ENCODE results near the gene HCN3. TPM values are rescaled to one million over a fixed set of nuclear protein-coding genes. Genes with fewer than 3 reads are reported as not detected.
A peak's percentile ranks its signal among the peaks of the same experiment; 100 is the strongest.

Gene HCN3
- total and polyA plus RNA-seq, 8 donors, result 0.46 to 13.6 (median 1.9) TPM

DNA sequence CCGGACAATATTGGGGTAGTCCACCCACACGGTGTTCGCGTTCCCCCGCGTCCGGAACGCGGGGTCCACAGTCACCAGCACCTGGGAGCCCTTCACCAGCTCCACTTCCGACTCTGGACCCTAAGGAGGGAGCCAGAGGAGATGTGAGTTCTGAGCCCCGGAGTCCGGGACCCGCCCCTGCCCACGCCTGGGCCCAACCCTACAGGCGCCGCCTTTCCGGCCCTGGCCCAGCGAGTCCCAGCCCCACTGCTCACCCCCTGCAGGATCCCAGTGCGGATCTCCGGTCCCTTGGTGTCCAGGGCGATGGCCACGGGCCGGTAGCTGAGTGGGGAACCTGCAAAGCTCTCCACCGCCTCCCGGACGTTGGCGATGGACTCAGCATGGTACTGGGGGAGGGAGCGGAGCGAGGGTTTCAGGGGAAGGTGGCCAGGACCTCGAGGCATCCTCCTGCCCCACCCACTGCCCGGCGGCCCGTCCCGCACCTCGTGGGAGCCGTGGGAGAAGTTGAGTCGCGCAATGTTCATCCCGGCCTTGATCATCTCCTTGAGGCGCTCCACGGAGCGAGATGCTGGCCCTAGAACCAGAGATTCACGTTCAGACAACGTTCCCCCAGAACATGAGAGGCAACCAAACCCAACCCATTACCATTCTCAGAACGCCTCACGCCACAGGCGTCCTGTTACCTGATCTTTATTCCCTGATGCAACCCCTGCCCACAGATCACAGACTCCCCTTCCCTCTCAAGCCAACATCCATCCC, 18.1 kb downstream of the HCN3 start:
- Histone ChIP-seq H3K27ac (no peak overlapping the region), H3K4me3 (peak overlapping the region in 3 of 4 donors; percentile 13 to 27 (median 23)), H3K4me1 (peaks cover 7 to 12% (median 9%) of the 10 kb centered on the region in 4 donors), H3K9me3 (no peaks in the 10 kb centered on the region), H3K36me3 (no peaks in the 10 kb centered on the region), H3K27me3 (peaks cover 13 to 53% (median 27%) of the 10 kb centered on the region in 3 donors)
- DNase-seq, result no peak
- intact Hi-C loops (cut with DNase I; ENCODE audit: low total_unique reads), result no loop called here
- TF ChIP-seq EP300 (IDR thresholded peaks at IDR 0.05) (no peak), CTCF (IDR thresholded peaks at IDR 0.05) (no peak), POLR2A (IDR thresholded peaks at IDR 0.05) (no peak), POLR2AphosphoS5 (IDR thresholded peaks at IDR 0.05) (no peak)
- 9 to 20% (median 15%) methylated on average over 22 to 47 of the region's 47 CpGs for WGBS, 5 donors

- H3K27ac ChIP-seq, result no peak overlapping the region
- peaks cover 7 to 12% (median 9%) of the 10 kb centered on the region in 4 donors for H3K4me1 ChIP-seq
- peaks cover 13 to 53% (median 27%) of the 10 kb centered on the region in 3 donors for H3K27me3 ChIP-seq
- H3K36me3 ChIP-seq, result no peaks in the 10 kb centered on the region
- DNase-seq, result no peak
- no peak overlapping the region for H3K4me3 ChIP-seq
- intact Hi-C loops (cut with DNase I; ENCODE audit: low total_unique reads), result no loop called here
- 82 to 88% (median 87%) methylated on average over 4 to 7 of the region's 7 CpGs for WGBS, 5 donors
- no peak for TF ChIP-seq EP300 (IDR thresholded peaks at IDR 0.05)
- no peak for TF ChIP-seq POLR2AphosphoS5 (IDR thresholded peaks at IDR 0.05)
- no peak for TF ChIP-seq CTCF (IDR thresholded peaks at IDR 0.05)
- TF ChIP-seq POLR2A (IDR thresholded peaks at IDR 0.05), result no peak
- H3K9me3 ChIP-seq, result no peaks in the 10 kb centered on the region
These were observed 18.6 kb downstream of the HCN3 start for GRCh38 chr1:155295942-155296267.

- Histone ChIP-seq H3K4me3 (no peak overlapping the region), H3K36me3 (no peaks in the 10 kb centered on the region), H3K9me3 (no peaks in the 10 kb centered on the region), H3K27me3 (peaks cover 13 to 51% (median 27%) of the 10 kb centered on the region in 3 donors), H3K27ac (no peak overlapping the region), H3K4me1 (peaks cover 7 to 12% (median 9%) of the 10 kb centered on the region in 4 donors)
- intact Hi-C loops (cut with DNase I; ENCODE audit: low total_unique reads), result no loop called here
- DNase-seq, result no peak
- 69 to 88% (median 86%) methylated on average over 3 of the region's 3 CpGs for WGBS, 5 donors
- TF ChIP-seq POLR2A (IDR thresholded peaks at IDR 0.05) (no peak), POLR2AphosphoS5 (IDR thresholded peaks at IDR 0.05) (no peak), CTCF (IDR thresholded peaks at IDR 0.05) (no peak), EP300 (IDR thresholded peaks at IDR 0.05) (no peak)
These were observed 19.4 kb downstream of the HCN3 start for GRCh38 chr1:155296661-155297060.

GRCh38 chr1:155297384-155297783, 20.1 kb downstream of the HCN3 start:
- peaks cover 7 to 12% (median 9%) of the 10 kb centered on the region in 4 donors for H3K4me1 ChIP-seq
- no peaks in the 10 kb centered on the region for H3K9me3 ChIP-seq
- no peak for DNase-seq
- peaks cover 13 to 48% (median 27%) of the 10 kb centered on the region in 3 donors for H3K27me3 ChIP-seq
- WGBS, 5 donors, result 69 to 78% (median 75%) methylated on average over 7 of the region's 7 CpGs
- intact Hi-C loops (cut with DNase I; ENCODE audit: low total_unique reads), result no loop called here
- TF ChIP-seq EP300 (IDR thresholded peaks at IDR 0.05), result no peak
- no peak for TF ChIP-seq CTCF (IDR thresholded peaks at IDR 0.05)
- TF ChIP-seq POLR2A (IDR thresholded peaks at IDR 0.05), result no peak
- TF ChIP-seq POLR2AphosphoS5 (IDR thresholded peaks at IDR 0.05), result no peak
- no peak overlapping the region for H3K4me3 ChIP-seq
- no peaks in the 10 kb centered on the region for H3K36me3 ChIP-seq
- H3K27ac ChIP-seq, result no peak overlapping the region
